G401 (cell line): ENCODE data around the gene MED17. TPM values are rescaled to one million over a fixed set of nuclear protein-coding genes. Genes with fewer than 3 reads are reported as not detected.
"Not testable (repeated sequence)": the region's sequence is repeated elsewhere in the genome, so short reads cannot be mapped to it uniquely, and the experiment has no call there.

ENCODE experiments used
- DNase-seq: peaks from one replicate; pipeline ENCODE4 v3.0.0-alpha.2; 2015; ENCODE audit warnings: low spot score
- in situ Hi-C: cut with HindIII; loops from 2 replicates; pipeline ENCODE4 v1.10.0; 2016; ENCODE audit warnings: low sequenced_read_pairs, mixed read lengths
- total RNA-seq: library from RNA; depleted of rRNA; stranded (reverse); fragments of >200 nt; shearing (Covaris generic); gene quantifications from 2 replicates; pipeline ENCODE4 v1.2.3, GENCODE V29; 2014

Gene MED17
- total RNA-seq, 1 experiment from 2014 or later: 38.6 TPM

GRCh38 chr11:93757301-93757700, 26.8 kb upstream of the MED17 start:
- DNase-seq: no peak
- in situ Hi-C loops: no loop called here

GRCh38 chr11:93757924-93758865, 25.9 kb upstream of the MED17 start:
- in situ Hi-C loops: no loop called here
- DNase-seq: no peak

GRCh38 chr11:93759123-93759522, 25.0 kb upstream of the MED17 start:
- in situ Hi-C loops, DNase-seq: not testable (repeated sequence)

GRCh38 chr11:93761910-93762309, 22.2 kb upstream of the MED17 start:
- no peak for DNase-seq
- in situ Hi-C loops: no loop called here

GRCh38 chr11:93765551-93765950, 18.5 kb upstream of the MED17 start:
- in situ Hi-C loops: no loop called here
- no peak for DNase-seq

GRCh38 chr11:93766504-93766903, 17.6 kb upstream of the MED17 start:
- DNase-seq: no peak
- in situ Hi-C loops: no loop called here

- in situ Hi-C loops: no loop called here
- DNase-seq: no peak
These were observed 17.1 kb upstream of the MED17 start for GRCh38 chr11:93767018-93767417.

- in situ Hi-C loops: no loop called here
- DNase-seq: no peak
These were observed 13.9 kb upstream of the MED17 start for GRCh38 chr11:93770160-93770559.

- in situ Hi-C loops: no loop called here
- DNase-seq: no peak
These were observed 12.0 kb upstream of the MED17 start for GRCh38 chr11:93772123-93772522.

GRCh38 chr11:93773045-93773477, 11.0 kb upstream of the MED17 start:
- DNase-seq: no peak
- in situ Hi-C loops: no loop called here

- no peak for DNase-seq
- in situ Hi-C loops: no loop called here
These were observed 10.4 kb upstream of the MED17 start for GRCh38 chr11:93773601-93774200.

GRCh38 chr11:93774560-93774959, 9.5 kb upstream of the MED17 start:
- not testable (repeated sequence) for DNase-seq

GRCh38 chr11:93775289-93775688, 8.8 kb upstream of the MED17 start:
- DNase-seq: no peak
- in situ Hi-C loops: no loop called here

More at GRCh38 chr11:93774560-93774959, 9.5 kb upstream of the MED17 start:
- in situ Hi-C loops: not testable (repeated sequence)

GRCh38 chr11:93783362-93783761, 720 bp upstream of the MED17 start:
- no peak for DNase-seq
- in situ Hi-C loops: no loop called here

- in situ Hi-C loops: no loop called here
- DNase-seq: no peak
These were observed 327 bp upstream of the MED17 start for GRCh38 chr11:93783765-93784144.

- DNase-seq: no peak
- in situ Hi-C loops: no loop called here
These were observed 866 bp downstream of the MED17 start for GRCh38 chr11:93784935-93785360.

- DNase-seq: no peak
- in situ Hi-C loops: no loop called here
These were observed 7.4 kb downstream of the MED17 start for GRCh38 chr11:93791493-93791892.

GRCh38 chr11:93796441-93797231, 12.6 kb downstream of the MED17 start:
- in situ Hi-C loops: no loop called here
- DNase-seq: no peak

GRCh38 chr11:93801366-93801765, 17.3 kb downstream of the MED17 start:
- no peak for DNase-seq
- in situ Hi-C loops: no loop called here

GRCh38 chr11:93804879-93805278, 20.8 kb downstream of the MED17 start:
- no peak for DNase-seq
- in situ Hi-C loops: no loop called here
